Measurements from ENCODE around the gene C19orf38. TPM values are rescaled to one million over a fixed set of nuclear protein-coding genes. Genes with fewer than 3 reads are reported as not detected.
A peak's percentile ranks its signal among the peaks of the same experiment; 100 is the strongest.
"Not testable (repeated sequence)": the region's sequence is repeated elsewhere in the genome, so short reads cannot be mapped to it uniquely, and the experiment has no call there.

Gene C19orf38
- polyA plus RNA-seq, 1 donor, result 1.4 TPM

DNA sequence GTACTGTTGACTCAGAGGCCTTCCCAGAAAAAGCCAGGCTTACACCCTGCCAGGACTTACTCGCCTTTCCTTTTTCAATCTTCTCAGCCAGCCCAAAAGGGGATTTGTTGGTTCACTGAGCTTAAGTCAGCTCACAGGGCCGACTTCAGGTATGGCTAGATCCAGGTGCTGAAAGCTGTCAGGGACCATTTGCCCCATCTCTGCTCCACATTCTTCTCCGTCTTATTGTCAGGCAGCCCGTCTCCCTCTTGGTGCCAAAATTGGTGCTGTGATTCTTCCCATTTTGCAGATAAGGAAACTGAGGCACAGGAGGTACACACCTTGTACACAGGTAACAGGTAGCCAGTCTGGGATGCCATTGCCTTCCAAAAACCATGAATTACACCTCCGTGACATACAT lies 2.4 kb downstream of the C19orf38 start:
- no peak for DNase-seq

DNA sequence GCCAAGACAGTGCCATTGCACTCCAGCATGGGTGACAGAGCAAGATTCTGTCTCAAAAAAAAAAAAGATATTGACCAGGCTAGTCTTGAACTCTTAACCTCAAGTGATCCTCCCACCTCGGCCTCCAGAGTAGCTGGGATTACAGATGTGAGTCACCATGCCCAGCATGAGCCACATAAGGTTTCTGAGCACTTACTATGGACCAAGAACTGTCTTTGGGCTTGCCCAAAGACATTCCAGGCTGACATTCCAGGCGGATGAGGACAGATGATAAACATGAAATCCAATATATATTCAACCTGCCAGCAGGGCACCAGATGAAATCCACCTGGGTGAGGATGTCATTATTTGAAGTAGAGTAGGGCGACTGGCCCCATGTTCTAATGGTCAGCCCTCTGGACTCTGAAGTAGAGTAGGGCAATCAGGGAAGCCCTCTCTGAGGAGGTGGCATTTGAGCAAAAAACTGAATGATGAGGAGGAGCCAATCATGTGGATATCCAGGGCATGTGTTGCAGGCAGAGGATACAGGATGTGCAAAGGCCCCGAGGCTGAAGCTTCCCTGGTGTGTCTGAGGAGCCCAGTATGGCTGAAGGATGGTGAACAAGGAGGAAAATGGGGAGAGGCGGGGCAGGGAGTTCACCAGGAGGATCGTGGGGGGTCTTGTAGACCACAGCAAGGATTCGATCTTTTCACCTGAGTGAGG lies 4.0 kb downstream of the C19orf38 start:
- no peak for DNase-seq

DNA sequence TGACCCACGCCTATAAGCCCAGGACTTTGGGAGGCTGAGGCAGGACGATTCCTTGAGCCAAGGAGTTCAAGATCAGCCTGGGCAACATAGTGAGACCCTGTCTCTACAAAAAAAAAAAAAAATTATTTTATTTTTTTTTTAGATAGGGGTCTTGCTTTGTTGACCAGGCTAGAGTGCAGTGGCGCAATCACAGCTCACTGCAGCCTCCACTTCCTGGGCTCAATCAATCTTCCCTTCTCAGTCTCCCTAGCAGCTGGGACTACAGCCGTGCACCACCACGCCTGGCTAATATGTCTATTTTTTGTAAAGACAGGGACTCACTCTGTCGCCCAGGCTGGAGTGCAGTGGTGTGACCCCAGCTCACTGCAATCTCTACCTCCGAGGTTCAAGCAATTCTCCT lies 4.7 kb downstream of the C19orf38 start:
- DNase-seq, result no peak

DNA sequence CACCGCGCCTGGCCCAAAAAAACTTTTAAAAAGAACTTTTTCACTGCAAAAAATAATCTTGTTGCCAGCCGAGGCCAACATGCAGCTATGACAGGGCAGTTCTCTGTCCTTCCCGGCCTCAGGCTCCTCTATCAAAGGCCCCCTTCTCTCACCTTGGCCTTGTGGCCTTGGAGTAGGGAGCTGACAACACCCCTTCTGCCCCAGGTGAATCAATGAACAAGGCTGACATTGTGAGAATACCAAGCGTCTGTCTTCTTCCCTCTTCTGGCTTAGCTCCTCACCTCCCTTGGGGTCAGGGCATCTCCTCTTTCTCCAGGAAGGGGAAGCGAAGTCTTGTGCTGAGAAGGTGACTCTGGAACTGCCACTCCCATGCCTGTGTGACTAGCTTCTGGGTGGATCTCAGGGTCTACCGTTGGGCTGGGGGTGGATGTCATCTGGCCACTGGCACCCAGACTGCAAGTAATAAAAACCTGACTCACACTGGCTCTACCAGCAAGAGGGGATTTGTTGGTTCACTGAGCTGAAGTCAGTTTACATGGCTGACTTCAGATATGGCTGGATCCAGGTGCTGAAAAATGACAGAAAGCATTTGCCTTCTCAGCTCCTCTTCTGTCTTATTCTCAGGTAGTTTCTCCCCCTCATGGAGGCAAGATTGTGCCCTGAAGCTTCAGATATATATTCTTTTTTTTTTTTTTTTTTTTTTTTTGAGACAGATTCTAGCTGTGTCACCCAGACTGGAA lies 6.3 kb downstream of the C19orf38 start:
- no peak for DNase-seq

DNA sequence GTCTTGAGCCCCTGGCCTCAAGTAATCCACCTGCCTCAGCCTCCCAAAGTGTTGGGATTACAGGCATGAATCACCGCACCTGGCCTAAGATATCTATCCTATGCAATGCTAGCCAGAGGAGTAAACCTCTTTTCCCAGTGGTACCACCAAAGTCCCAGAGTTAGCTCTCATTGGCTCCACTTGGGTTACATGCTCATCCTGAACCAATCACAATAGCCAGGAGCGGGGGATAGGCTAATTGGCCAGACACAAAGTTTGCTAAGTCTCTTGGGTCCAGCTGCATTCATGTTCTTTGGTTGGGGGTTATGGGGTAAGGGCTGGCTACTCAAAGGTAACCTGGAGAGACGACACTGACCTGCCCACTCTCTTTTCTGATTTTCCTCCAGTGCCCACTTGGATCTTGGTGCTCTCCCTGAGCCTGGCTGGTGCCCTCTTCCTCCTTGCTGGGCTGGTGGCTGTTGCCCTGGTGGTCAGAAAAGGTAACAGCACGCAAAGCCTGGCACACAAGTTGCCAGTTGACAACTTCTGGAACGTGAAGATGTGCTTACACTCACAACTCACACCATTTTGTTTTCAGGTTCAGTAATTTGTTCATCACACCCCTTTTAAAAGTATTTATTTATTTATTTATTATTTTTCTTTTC lies 7.8 kb downstream of the C19orf38 start:
- DNase-seq, result no peak

DNA sequence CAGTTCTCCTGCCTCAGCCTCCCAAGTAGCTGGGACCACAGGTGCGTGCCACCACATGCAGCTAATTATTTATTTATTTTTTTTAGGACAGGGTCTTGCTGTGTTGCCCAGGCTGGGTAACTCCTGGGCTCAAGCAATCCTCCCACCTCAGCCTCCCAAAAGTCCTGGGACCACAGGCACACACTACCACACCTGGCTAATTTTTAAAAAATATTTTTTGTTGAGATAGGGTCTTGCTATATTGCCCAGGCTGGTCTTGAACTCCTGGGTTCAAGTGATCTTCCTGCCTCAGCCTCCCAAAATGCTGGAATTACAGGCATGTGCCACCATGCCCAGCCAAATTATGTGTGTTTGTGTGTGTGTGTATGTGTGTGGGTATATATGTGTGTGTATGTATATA lies 8.7 kb downstream of the C19orf38 start:
- not testable (repeated sequence) for DNase-seq

DNA sequence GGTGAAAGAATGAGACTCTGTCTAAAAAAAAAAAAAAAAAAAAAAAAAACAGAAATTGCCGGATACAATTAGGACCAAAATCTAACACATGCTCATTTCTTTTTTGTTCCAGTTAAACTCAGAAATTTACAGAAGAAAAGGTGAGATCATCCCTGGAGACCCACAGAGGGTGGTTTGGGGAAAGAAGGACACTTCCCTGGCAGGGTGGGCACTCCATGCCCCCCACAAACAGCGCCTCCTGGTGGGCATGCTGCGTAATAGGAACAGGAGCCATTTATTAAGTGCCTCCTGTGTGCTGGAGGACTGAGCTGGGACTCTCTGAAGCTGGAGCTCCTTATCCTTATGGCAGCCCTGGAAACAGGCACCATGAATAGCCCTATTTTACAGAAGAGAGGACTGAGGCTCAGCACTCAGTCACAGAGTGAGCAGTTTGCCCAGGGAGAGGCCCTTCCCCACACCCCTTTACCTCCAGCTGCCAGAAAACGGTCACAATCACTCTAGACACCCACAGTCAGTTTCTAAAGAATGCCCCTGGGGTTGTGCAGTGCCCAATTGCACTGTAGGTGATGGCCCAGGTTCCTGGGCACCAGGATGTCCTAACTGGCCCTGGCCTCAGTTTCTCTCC lies 10.1 kb downstream of the C19orf38 start:
- no peak for DNase-seq

DNA sequence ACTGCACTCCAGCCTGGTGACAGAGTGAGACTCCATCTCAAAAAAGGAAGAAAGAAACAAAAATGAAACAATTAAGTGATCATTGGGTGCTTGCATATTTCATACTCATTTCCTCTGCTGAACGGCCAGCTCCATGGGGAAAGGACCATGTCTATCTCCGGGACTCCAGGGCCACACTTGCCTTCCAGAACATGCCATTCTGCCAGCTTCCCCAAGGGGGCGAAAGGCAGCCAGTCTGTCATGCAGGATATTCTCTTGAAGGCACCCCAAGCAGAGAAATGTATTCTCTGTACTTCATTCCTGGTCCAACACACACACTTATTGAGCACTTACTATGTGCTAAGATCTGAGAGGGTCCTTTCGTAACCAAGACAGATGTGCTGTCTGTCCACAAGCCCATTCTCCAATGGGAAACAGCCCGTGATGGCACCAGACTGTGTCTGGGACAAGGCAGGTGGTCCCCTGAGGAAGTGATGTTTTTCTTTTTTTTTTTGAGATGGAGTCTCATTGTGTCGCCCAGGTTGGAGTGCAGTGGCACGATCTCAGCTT lies 13.0 kb downstream of the C19orf38 start:
- no peak for DNase-seq

DNA sequence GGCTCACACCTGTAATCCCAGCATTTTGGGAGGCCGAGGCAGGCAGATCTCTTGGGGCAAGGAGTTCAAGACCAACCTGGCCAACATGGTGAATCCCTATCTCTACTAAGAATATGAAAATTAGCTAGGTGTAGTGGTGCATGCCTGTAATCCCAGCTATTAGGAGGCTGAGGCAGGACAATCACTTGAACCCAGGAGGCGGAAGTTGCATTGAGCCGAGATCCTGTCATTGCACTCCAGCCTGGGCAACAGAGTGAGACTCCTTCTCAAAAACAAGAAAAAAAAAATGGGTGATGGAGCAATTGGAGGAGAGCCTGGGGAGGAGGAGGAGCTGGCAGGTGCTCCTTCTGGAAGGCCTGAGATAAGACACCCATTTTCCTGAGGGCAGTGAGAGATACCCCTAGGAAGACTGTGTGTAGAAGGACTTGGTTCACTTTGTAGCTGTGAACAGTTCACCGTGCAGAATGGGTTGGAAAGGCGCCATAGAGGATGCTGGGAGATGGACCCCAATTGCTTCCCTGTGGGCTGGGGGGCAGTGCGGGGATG lies 14.4 kb downstream of the C19orf38 start:
- no peak for DNase-seq

DNA sequence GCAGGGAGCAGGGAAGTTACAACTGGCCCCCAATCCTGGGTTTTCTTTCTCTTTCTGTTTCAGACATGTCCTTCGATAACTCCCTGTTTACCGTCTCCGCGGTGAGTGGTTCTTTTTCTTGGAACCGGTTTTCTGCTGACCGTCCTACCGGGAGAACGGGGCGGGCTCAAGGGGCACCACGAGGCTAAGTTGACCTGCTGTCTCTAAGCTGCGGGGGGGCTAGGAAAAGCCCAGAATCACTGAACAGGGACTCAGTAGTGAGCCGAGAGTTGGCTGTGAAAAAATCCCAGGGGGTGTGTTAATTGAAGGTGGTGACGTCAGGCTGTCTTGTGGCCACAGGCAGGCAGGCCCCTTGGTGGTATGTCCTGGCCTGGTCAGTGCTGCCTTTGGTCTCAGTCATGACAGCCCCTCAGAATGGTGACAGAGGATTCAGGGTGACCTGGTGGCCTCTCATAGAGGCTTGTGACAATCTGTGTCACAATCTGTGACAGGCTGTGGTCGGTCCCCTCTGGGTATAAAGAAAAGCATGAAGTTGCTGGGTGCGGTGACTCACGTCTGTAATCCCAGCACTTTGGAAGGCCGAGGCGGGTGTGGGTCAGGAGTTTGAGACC lies 15.0 kb downstream of the C19orf38 start:
- peak; percentile 29 for DNase-seq

DNA sequence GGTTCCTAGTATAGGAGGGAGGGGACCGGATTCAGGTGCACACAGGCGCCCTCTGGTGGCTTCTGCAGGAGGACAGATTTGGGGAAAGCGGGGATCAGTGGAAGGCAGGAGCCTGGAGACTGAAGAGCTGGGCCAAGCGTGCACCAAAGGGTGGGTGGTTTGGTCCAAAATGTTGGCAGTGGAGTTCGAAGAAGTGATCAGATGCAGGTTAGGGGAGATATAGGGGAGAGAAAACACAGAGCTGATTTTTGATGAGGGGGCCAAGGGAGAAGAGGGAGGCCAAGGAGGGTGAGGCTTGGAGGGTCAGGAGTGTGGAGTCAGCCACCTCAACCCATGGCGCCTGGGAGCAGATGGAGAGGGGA lies 16.3 kb downstream of the C19orf38 start:
- peak; percentile 67 for DNase-seq

DNA sequence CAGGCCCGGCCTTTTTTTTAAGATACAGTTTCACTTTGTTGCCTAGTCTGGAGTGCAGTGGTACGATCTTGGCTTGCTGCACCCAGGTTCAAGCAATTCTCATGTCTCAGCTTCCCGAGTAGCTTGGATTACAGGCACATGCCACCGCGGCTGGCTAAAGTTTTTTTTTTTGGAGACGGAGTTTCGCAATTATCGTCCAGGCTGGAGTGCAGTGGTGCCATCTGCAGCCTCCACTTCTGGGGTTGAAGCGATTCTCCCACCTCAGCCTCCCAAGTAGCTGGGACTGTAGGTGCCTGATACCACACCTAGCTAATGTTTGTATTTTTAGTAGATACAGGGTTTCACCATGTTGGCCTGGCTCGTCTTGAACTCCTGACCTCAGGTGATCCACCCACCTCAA lies 18.3 kb downstream of the C19orf38 start:
- no peak for DNase-seq

DNA sequence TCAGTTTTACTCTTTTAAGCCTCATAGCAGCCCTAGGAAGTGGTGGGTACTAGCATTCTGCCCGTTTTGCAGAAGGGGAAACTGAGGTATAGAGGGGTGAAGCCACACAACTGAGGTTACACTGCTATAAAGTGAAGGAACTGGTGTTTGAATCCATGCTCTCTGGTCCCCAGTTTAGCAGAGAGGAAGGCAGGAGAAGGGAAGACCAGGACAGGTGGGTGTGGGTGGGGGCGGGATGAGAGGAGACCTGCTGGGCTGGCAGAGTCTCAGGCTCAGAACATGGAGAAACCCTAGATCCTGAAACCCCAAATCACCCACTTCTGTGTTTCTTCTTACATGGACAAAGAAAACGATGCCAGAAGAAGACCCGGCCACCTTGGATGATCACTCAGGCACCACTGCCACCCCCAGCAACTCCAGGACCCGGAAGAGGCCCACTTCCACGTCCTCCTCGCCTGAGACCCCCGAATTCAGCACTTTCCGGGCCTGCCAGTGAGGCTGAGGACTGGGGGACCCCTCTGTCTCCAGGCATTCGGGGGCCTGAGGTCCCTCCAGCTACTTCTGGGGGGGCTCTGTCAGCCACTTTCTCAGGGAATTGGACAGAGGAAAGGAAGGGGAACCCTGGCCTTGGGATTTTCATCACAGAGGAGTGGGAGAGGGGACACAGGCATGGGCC lies 20.8 kb downstream of the C19orf38 start:
- DNase-seq, result no peak

DNA sequence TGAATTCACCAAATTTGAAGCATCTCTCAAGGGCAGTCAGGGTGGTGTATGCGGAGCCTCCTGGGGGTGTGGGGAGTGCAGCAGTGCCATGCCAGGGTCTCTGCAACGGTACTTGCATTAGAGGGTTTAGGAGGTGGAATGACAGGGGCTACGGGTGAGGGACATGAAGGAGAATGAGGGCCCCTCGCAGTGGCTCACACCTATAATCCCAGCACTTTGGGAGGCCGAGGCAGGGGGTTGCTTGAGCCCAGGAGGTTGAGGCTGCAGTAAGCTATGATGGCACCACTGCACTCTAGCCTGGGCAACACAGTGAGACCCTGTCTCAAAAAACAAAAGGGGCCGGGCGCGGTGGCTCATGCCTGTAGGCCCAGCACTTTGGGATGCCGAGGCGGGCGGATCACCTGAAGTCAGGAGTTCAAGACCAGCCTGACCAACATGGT lies 21.7 kb downstream of the C19orf38 start:
- not testable (repeated sequence) for DNase-seq

DNA sequence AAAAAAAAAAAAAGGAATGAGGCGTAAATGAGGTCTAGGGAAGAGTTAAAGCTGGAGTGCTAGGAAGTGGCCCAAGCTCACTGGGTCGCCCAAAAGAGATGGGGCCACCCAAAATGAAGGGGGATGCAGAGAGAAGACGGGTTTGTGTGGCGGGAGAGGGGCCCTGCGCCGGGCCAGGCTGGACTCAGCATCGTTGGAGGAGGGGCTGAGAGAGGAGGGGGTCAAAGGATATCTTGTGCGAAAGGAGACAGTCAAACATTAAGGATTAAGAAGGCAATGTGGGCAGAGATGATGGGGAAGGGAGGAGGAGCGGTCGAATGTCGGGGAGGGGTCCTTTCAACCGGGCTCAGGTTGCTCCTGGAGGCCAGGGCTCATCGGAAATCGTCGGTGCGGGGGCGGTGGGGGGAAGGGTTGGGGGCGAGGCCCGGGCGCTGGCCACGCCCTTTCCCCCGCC lies 22.3 kb downstream of the C19orf38 start:
- no peak for DNase-seq

DNA sequence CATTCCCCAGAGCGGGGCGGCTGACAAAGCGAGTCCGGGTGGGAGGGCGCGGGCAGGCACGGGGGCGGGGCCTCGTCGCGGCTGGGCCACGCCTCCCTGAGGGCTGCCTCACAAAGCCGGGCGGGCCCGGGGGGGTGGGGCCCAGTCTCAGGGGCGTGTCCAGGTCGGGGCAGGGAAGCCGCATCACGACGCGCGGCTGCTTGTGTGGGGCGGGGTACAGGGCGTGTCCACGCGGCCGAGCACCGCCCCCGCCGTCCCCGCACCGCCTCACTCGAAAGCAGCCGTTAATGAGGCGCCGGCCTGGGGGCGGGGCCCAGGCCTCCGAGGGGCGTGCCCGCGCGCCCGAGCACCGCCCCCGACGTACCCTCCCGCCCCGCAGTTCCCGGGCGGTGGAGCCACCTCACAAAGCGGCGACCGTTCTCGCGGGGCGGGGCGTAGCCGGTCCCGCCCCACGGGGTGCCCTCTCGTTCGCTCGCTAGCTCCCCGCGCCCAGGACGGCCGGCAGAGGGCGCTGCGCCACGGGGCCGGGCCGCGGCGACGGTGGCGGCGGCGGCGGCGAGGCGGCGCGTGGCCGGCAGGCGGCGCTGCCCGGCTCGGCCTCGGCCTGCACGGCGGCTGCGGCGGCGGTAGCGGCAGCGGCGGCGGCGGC lies 22.9 kb downstream of the C19orf38 start, which contains the start of gene CARM1:
TSS of gene CARM1 (plus strand) at position 599 of the 649 bp plus-strand sequence. CDS start 150 bp downstream, outside the sequence.
- DNase-seq, result peak; percentile 98

DNA sequence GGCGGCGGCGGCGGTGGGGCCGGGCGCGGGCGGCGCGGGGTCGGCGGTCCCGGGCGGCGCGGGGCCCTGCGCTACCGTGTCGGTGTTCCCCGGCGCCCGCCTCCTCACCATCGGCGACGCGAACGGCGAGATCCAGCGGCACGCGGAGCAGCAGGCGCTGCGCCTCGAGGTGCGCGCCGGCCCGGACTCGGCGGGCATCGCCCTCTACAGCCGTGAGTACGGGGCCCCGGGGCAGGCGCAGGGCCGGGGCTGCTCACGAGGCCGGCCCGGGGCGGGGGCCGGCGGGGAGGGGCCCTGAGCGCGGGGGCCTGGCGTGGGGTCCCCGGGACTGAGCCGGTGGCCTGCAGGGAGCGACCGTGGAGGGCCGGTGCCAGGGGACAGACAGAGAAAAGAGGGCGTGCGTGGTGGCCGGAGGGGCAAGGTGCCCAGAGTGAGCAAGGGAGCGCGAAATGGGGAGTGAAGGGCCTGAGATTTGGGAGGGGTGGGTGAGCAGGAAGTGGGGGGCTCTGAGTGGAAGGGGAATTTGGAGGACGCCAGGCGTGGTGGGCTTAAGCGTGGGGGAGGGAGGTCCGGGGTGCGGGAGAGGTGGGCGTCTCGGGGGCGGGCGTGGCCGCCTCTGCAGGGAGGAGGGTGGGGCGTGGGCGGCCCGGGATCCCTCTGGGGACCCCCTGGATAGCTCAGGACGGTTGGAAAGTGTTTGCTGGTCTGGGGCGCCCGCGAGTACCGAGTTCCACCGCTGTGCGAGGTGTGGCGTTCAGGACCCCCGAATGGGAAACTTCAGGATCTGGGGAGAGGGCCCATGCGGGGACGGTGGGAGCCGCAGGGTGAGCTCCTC lies 23.7 kb downstream of the C19orf38 start:
- no peak for DNase-seq

DNA sequence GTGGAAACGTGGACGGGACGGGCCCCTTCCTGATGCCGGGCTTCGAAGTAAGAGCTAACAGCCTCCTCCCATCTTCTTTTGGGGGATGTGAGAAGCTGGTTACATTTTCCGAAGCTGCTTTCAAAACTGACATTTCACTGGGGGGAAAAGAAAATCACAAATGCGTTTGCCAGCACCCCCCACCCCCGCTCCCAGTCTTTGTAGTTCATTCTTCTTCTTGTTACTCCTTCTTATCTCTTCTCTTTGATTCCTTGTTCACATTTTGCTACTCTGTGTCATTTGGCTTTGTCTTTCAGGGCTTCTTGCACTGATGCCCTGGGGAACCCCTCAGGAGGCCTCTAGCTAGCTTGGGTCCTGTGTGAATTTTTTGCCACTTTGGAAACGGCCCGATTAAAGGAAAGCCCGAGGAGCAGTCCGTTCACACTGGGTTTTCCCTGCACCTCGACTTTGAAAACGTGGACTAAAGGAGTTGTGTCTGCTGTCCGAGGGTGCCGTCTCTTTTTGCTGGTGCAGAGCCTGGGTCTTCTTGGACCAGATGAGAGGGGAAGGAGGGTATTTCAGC lies 24.4 kb downstream of the C19orf38 start:
- DNase-seq, result no peak

DNA sequence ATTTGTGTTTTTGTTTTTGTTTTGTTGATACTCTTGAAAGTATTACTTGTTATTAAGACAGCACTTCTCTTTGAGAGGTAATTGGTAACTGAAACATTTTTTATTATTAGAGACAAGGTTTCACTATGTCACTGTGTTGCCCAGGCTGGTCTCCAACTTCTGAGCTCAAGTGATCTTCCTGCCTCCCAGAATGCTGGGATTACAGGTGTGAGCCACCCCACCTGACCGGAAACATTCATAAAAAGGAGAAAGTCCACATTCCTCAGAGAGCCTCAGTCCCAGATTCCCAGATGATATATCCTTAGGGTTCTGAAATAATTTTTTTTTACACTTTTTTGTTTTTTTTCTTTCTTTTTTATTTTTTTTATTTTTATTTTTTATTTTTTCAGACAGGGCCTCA lies 25.8 kb downstream of the C19orf38 start:
- DNase-seq, result no peak

All from left kidney (tissue), 2 donors.